Gastroesophageal sphincter (tissue), 3 donors: ENCODE results near the gene PRKD1.

ENCODE experiments used
- POLR2A ChIP-seq, 2 donors: fragments of 450-650 bp; IDR thresholded peaks; one replicate each; pipeline ENCODE4 v1.6.1; 2017; ENCODE audit warnings: antibody characterized with exemption in 2 of 2, mild to moderate bottlenecking in 2 of 2, moderate library complexity in 1 of 2
- TF ChIP-seq, protein P1 (sequence below), 4 experiments: fragments of 200-600 bp in 2 of 4; fragments of 450-650 bp in 2 of 4; sonication (generic) in 1 of 4; IDR thresholded peaks; one replicate each; pipeline ENCODE4 v1.5.1; 2017 to 2019; ENCODE audit warnings: antibody characterized with exemption in 4 of 4, mild to moderate bottlenecking in 2 of 4, moderate library complexity in 2 of 4

DNA sequence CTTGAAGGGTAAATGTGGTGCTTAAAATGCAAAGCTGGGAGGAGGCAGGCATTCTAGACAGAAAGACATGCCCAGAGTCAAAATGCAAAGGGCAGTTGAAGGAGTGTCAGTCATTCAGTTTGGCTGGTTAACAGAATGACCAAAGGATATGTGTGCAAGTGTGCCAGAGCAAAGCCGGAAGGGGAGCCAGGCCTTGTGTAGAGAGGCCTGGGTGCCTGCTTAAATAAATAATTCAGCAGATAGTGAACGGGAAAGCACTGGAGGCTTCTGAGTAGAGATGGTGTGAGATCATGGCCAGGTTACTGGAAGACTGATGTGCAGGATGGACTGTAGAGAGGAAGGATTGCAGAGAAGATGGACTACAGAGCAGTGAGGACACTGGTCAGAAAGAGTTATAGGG, 244.9 kb downstream of the PRKD1 start:
- TF ChIP-seq, protein P1, sequence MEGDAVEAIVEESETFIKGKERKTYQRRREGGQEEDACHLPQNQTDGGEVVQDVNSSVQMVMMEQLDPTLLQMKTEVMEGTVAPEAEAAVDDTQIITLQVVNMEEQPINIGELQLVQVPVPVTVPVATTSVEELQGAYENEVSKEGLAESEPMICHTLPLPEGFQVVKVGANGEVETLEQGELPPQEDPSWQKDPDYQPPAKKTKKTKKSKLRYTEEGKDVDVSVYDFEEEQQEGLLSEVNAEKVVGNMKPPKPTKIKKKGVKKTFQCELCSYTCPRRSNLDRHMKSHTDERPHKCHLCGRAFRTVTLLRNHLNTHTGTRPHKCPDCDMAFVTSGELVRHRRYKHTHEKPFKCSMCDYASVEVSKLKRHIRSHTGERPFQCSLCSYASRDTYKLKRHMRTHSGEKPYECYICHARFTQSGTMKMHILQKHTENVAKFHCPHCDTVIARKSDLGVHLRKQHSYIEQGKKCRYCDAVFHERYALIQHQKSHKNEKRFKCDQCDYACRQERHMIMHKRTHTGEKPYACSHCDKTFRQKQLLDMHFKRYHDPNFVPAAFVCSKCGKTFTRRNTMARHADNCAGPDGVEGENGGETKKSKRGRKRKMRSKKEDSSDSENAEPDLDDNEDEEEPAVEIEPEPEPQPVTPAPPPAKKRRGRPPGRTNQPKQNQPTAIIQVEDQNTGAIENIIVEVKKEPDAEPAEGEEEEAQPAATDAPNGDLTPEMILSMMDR (IDR thresholded peaks at IDR 0.05), result no peak
- TF ChIP-seq POLR2A (IDR thresholded peaks at IDR 0.05), result no peak
